ENCODE results near the gene KLF13. TPM values are rescaled to one million over a fixed set of nuclear protein-coding genes. Genes with fewer than 3 reads are reported as not detected.

The KLF13 gene
- total RNA-seq, 1 experiment from 2014 or later, result 14.1 TPM

DNA sequence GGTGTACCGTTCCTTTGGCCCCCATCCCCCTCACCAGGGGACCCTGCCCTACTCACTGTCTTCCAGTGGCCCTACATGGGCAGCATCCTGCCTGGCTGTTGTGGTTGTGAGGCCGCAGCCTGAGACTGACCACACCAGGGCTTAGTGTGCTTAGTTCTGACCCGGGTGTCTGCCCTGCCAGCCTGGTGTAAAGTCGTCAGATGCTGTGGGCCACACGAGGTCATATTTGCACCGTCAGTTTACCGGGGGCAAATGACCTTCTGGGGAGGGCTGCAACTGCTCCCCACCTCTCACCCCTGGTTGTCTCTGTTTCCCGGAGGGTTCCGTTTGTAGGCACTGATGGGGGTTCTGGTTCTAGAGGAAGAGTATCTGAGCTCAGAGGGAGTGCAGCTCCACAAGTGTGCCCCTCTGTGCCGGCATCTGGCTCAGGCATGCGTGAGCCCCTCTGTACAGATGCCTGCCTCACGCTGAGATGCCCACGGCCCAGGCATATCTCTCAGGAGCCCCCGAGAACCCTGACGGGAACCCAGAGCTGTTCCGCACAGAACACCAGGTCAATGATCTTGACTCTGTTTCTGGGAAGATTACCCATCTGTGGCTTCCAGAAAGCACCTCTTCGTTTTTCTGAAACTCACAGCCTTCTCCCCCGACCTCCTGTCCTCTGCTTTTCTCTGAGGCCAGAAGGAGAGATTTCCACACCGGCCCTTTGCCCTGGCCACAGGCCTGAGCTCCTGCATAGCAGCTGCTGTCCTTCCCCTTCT is 19.2 kb downstream of the KLF13 start:
- CTCF ChIA-PET, result no interaction called here

DNA sequence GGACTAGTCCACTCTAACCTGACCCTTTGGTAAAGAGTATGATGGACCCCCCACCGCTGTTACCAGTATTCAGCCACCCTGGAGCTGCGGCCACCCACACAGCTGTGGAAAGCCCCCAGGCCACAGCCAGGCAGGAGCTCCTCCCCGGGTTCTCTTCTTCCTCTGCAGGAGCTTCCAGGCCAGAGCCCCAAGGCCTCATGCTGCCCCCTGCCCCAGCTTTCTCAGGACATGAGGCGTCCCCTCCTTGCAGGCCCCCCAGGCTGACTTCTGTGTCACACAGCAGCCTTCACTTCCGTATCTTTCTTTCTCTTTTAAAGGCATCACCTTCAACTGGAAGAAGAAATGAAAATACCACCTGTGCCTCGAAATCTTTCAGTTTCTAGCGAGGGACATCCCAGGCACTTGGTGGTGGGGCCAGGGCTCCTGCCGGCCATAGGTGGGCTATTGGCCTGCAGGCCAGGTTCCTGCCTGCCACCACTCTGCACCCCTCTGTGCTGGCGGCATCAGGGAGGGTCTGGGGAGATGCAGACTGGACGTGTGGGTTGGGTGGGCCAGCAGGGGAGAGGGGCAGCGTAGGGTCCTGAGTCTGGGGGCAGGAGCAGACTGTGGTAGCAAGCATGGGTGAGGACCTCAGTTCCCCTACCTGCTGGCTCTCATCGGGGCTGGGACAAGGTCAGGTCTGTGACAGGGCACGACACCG is 19.9 kb downstream of the KLF13 start:
- no TSS peak for BruUV-seq (replicated peaks)
- Mint-ChIP-seq H3K36me3 (ENCODE audit: insufficient read depth, unreplicated experiment) (peaks cover 3% of the 10 kb centered on the region), H3K27ac (ENCODE audit: unreplicated experiment) (no peak overlapping the region), H3K9me3 (ENCODE audit: low read depth, unreplicated experiment) (no peaks in the 10 kb centered on the region), H3K4me3 (ENCODE audit: low read depth, unreplicated experiment) (no peak overlapping the region), H3K4me1 (ENCODE audit: low read depth, unreplicated experiment) (no peaks in the 10 kb centered on the region), H3K27me3 (ENCODE audit: unreplicated experiment) (no peaks in the 10 kb centered on the region)
- DNase-seq, result no peak
- intact Hi-C loops (cut with micrococcal nuclease; ENCODE audit: unreplicated experiment), result no loop called here
- TF ChIP-seq, protein P1, sequence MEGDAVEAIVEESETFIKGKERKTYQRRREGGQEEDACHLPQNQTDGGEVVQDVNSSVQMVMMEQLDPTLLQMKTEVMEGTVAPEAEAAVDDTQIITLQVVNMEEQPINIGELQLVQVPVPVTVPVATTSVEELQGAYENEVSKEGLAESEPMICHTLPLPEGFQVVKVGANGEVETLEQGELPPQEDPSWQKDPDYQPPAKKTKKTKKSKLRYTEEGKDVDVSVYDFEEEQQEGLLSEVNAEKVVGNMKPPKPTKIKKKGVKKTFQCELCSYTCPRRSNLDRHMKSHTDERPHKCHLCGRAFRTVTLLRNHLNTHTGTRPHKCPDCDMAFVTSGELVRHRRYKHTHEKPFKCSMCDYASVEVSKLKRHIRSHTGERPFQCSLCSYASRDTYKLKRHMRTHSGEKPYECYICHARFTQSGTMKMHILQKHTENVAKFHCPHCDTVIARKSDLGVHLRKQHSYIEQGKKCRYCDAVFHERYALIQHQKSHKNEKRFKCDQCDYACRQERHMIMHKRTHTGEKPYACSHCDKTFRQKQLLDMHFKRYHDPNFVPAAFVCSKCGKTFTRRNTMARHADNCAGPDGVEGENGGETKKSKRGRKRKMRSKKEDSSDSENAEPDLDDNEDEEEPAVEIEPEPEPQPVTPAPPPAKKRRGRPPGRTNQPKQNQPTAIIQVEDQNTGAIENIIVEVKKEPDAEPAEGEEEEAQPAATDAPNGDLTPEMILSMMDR (IDR thresholded peaks at IDR 0.05; ENCODE audit: unreplicated experiment), result no peak
- CTCF ChIA-PET, result no interaction called here

More for the DNA sequence above, 19.2 kb downstream of the KLF13 start:
- Mint-ChIP-seq H3K4me1 (ENCODE audit: low read depth, unreplicated experiment) (no peaks in the 10 kb centered on the region), H3K4me3 (ENCODE audit: low read depth, unreplicated experiment) (no peak overlapping the region), H3K27ac (ENCODE audit: unreplicated experiment) (no peak overlapping the region), H3K36me3 (ENCODE audit: insufficient read depth, unreplicated experiment) (no peaks in the 10 kb centered on the region), H3K9me3 (ENCODE audit: low read depth, unreplicated experiment) (no peaks in the 10 kb centered on the region), H3K27me3 (ENCODE audit: unreplicated experiment) (no peaks in the 10 kb centered on the region)
- TF ChIP-seq, protein P1 (IDR thresholded peaks at IDR 0.05; ENCODE audit: unreplicated experiment), result no peak
- DNase-seq, result no peak
- BruUV-seq (replicated peaks), result no TSS peak
- intact Hi-C loops (cut with micrococcal nuclease; ENCODE audit: unreplicated experiment), result no loop called here

DNA sequence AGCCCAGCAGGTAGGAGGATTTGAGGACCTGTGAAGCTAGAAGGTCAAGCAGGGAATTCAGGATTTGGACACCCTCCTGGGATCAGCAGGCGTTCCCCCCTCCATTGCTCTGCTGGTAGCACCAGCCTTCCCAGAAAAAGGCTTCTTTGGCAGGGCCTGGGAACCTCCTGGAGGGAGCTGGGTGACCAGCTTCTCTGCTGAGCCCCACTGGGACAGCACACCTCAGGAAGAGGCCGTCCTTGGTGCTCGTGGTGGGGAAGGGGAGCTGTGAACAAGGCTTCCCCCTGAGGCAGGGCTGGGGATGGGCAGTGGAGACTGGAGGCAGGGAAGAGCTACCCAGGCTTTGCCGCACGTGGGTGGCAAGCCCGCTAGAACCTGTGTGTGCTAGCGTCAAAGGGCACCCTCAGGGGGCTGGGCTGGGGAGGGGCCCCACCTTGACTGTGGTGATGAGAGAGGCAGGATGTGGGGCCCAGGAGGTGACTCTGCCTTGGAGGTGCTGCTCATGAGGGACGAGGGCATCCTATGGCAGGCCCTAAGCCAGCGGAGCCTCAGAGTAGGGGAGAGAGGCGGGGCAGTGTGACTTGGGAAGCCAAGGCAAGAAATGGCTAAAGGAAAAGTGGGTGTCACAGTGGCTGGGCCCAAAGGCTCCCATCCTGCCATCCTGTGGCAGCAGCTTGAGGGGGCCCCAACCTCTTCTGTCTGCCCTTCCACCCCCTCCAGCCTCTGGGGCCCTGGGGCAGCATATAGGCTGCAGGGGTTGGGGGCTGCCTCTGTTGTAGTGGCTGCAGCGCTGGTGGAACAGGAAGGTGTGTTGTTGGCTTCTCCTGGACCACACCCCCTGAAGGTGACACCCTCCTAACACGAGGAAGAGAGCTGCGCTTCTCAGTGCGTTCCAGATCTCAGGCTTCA is 20.7 kb downstream of the KLF13 start:
- no peaks in the 10 kb centered on the region for H3K27me3 Mint-ChIP-seq (ENCODE audit: unreplicated experiment)
- H3K9me3 Mint-ChIP-seq (ENCODE audit: low read depth, unreplicated experiment), result no peaks in the 10 kb centered on the region
- DNase-seq, result no peak
- no peak overlapping the region for H3K4me3 Mint-ChIP-seq (ENCODE audit: low read depth, unreplicated experiment)
- intact Hi-C loops (cut with micrococcal nuclease; ENCODE audit: unreplicated experiment), result no loop called here
- TF ChIP-seq, protein P1 (IDR thresholded peaks at IDR 0.05; ENCODE audit: unreplicated experiment), result no peak
- CTCF ChIA-PET, result no interaction called here
- no peaks in the 10 kb centered on the region for H3K4me1 Mint-ChIP-seq (ENCODE audit: low read depth, unreplicated experiment)
- peaks cover 3% of the 10 kb centered on the region for H3K36me3 Mint-ChIP-seq (ENCODE audit: insufficient read depth, unreplicated experiment)
- H3K27ac Mint-ChIP-seq (ENCODE audit: unreplicated experiment), result no peak overlapping the region
- BruUV-seq (replicated peaks), result no TSS peak

DNA sequence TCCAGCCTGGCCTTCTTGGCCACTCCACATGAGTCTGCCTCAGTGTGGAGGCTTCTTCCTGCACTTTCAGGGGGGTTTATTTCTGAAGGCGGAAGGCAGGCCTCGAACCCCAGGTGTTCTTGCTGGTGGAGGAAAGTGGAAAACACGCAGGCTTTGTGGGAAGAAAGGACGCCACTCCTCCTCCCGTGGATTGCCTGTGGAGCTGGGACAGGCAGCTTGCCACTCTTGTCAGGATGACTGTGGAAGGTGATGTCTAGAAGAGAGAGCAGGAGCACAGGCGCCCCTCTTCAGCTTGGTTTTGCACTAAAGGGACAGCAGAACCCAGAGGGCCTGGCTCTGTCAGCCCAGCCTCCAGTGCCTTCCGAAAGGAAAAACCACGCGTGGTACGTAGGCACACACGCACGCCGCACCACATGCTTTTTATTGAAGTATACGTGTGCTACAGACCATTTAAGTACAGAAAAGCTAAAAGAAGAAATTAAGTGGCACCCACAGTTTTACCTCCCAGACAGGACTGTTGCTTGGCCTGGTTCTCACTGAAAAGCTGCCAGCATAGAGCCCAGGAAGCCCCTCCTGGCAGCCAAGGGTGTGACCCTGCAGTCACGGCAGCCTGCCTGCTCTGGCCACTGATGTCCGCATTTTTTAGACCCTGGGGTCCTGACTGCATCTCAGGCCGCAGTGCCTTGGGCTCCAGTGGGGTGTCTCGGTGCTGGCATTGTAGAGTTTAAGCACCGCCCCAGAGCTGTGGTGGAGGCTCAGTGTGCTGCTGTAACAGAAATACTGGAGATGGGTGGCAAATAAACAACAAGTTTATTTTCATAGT is 21.6 kb downstream of the KLF13 start:
- intact Hi-C loops (cut with micrococcal nuclease; ENCODE audit: unreplicated experiment), result no loop called here
- H3K27me3 Mint-ChIP-seq (ENCODE audit: unreplicated experiment), result no peaks in the 10 kb centered on the region
- H3K4me3 Mint-ChIP-seq (ENCODE audit: low read depth, unreplicated experiment), result no peak overlapping the region
- no TSS peak for BruUV-seq (replicated peaks)
- no peak for DNase-seq
- H3K36me3 Mint-ChIP-seq (ENCODE audit: insufficient read depth, unreplicated experiment), result peaks cover 3% of the 10 kb centered on the region
- H3K4me1 Mint-ChIP-seq (ENCODE audit: low read depth, unreplicated experiment), result no peaks in the 10 kb centered on the region
- H3K27ac Mint-ChIP-seq (ENCODE audit: unreplicated experiment), result no peak overlapping the region
- TF ChIP-seq, protein P1 (IDR thresholded peaks at IDR 0.05; ENCODE audit: unreplicated experiment), result no peak
- no peaks in the 10 kb centered on the region for H3K9me3 Mint-ChIP-seq (ENCODE audit: low read depth, unreplicated experiment)
- CTCF ChIA-PET, result no interaction called here
